Peyer's patch (tissue), 4 donors: ENCODE data around the gene SRD5A3. TPM values are rescaled to one million over a fixed set of nuclear protein-coding genes. Genes with fewer than 3 reads are reported as not detected.

Source experiments
- DNase-seq, 3 donors: peaks; one replicate each; pipeline ENCODE4 v3.0.0-alpha.2; 2017 to 2019
- H3K27ac ChIP-seq, 4 donors: fragments of 200-600 bp; sonication (generic); one replicate each; pipeline ENCODE4 v1.5.1; 2016 to 2019
- H3K27me3 ChIP-seq, 2 donors: fragments of 200-600 bp; sonication (generic); one replicate each; pipeline ENCODE4 v1.5.1; 2019
- H3K36me3 ChIP-seq, 3 donors: fragments of 200-600 bp; sonication (generic); one replicate each; pipeline ENCODE4 v1.5.1; 2016 to 2019
- H3K4me1 ChIP-seq, 4 donors: fragments of 200-600 bp; sonication (generic); one replicate each; pipeline ENCODE4 v1.5.1; 2016 to 2019
- H3K4me3 ChIP-seq, 4 donors: fragments of 200-600 bp; sonication (generic); 1 replicate in 3 of 4; 2 replicates in 1 of 4; pipeline ENCODE4 v1.5.1; 2016 to 2019; ENCODE audit warnings: mild to moderate bottlenecking in 1 of 4
- H3K9me3 ChIP-seq, 4 donors: fragments of 200-600 bp; sonication (generic); one replicate each; pipeline ENCODE4 v1.5.1; 2016 to 2019; ENCODE audit warnings: mild to moderate bottlenecking in 1 of 4
- CTCF ChIP-seq, 6 experiments: fragments of 450-650 bp in 4 of 6; fragments of 200-600 bp in 2 of 6; sonication (generic) in 1 of 6; IDR thresholded peaks; one replicate each; pipeline ENCODE4 v1.5.1; 2017 to 2019; ENCODE audit warnings: antibody characterized with exemption in 6 of 6, mild to moderate bottlenecking in 3 of 6, moderate library complexity in 1 of 6
- POLR2A ChIP-seq, 2 donors: fragments of 450-650 bp; IDR thresholded peaks; one replicate each; pipeline ENCODE4 v1.5.1; 2017; ENCODE audit warnings: antibody characterized with exemption in 2 of 2, mild to moderate bottlenecking in 2 of 2, moderate library complexity in 2 of 2
- total RNA-seq, 4 donors: library from RNA; depleted of rRNA; stranded (reverse); fragments of >200 nt; gene quantifications; one replicate each; pipeline ENCODE4 v1.1.0, GENCODE V29; 2016

SRD5A3 gene
- total RNA-seq, 4 donors from 2014 or later: 1.7 to 19.6 (median 9.4) TPM

- H3K9me3 ChIP-seq: no peaks in the 10 kb centered on the region
- no peaks in the 10 kb centered on the region for H3K4me1 ChIP-seq
- no peaks in the 10 kb centered on the region for H3K27me3 ChIP-seq
- TF ChIP-seq CTCF (IDR thresholded peaks at IDR 0.05): no peak
- no peak for TF ChIP-seq POLR2A (IDR thresholded peaks at IDR 0.05)
- H3K27ac ChIP-seq: no peak overlapping the region
- DNase-seq: no peak
- H3K36me3 ChIP-seq: no peaks in the 10 kb centered on the region
- H3K4me3 ChIP-seq: no peak overlapping the region
Measured at GRCh38 chr4:55367084-55367722, 21.2 kb downstream of the SRD5A3 start.

GRCh38 chr4:55369968-55370367, 23.9 kb downstream of the SRD5A3 start:
- Histone ChIP-seq H3K9me3 (no peaks in the 10 kb centered on the region), H3K4me1 (no peaks in the 10 kb centered on the region), H3K4me3 (no peak overlapping the region), H3K27me3 (no peaks in the 10 kb centered on the region), H3K27ac (no peak overlapping the region), H3K36me3 (no peaks in the 10 kb centered on the region)
- DNase-seq: no peak
- TF ChIP-seq CTCF (IDR thresholded peaks at IDR 0.05) (no peak), POLR2A (IDR thresholded peaks at IDR 0.05) (no peak)

- Histone ChIP-seq H3K27ac (no peak overlapping the region), H3K4me3 (no peak overlapping the region), H3K36me3 (no peaks in the 10 kb centered on the region)
Measured at GRCh38 chr4:55372259-55372658, 26.2 kb downstream of the SRD5A3 start.

GRCh38 chr4:55373461-55373860, 27.4 kb downstream of the SRD5A3 start:
- DNase-seq: no peak
- no peaks in the 10 kb centered on the region for H3K27me3 ChIP-seq
- no peak overlapping the region for H3K4me3 ChIP-seq
- TF ChIP-seq POLR2A (IDR thresholded peaks at IDR 0.05) (no peak), CTCF (IDR thresholded peaks at IDR 0.05) (no peak)
- no peaks in the 10 kb centered on the region for H3K9me3 ChIP-seq
- no peaks in the 10 kb centered on the region for H3K4me1 ChIP-seq
- no peak overlapping the region for H3K27ac ChIP-seq
- H3K36me3 ChIP-seq: no peaks in the 10 kb centered on the region

More at GRCh38 chr4:55372259-55372658, 26.2 kb downstream of the SRD5A3 start:
- Histone ChIP-seq H3K4me1 (no peaks in the 10 kb centered on the region), H3K9me3 (no peaks in the 10 kb centered on the region), H3K27me3 (no peaks in the 10 kb centered on the region)
- DNase-seq: no peak
- TF ChIP-seq CTCF (IDR thresholded peaks at IDR 0.05) (no peak), POLR2A (IDR thresholded peaks at IDR 0.05) (no peak)

GRCh38 chr4:55376698-55377097, 30.7 kb downstream of the SRD5A3 start:
- no peak overlapping the region for H3K27ac ChIP-seq
- no peaks in the 10 kb centered on the region for H3K36me3 ChIP-seq
- H3K4me3 ChIP-seq: no peak overlapping the region
- no peaks in the 10 kb centered on the region for H3K9me3 ChIP-seq
- H3K27me3 ChIP-seq: no peaks in the 10 kb centered on the region
- H3K4me1 ChIP-seq: no peaks in the 10 kb centered on the region
- no peak for DNase-seq
- TF ChIP-seq POLR2A (IDR thresholded peaks at IDR 0.05) (no peak), CTCF (IDR thresholded peaks at IDR 0.05) (no peak)
